NCI-H510A treated with DMSO at 0.1 percent for 48 hours (cell line): ENCODE data around the gene CCDC70.

Experiments
- DNase-seq: peaks from one replicate; lab custom pipeline; 2025; lab: John Stamatoyannopoulos, UW

CCDC70 gene

GRCh38 chr13:51862957-51863356 is 1.2 kb downstream of the CCDC70 start:
- DNase-seq, result no peak

GRCh38 chr13:51865838-51866237 is 4.1 kb downstream of the CCDC70 start:
- no peak for DNase-seq

GRCh38 chr13:51867062-51867461 is 5.3 kb downstream of the CCDC70 start:
- DNase-seq, result no peak

GRCh38 chr13:51869916-51870315 is 8.1 kb downstream of the CCDC70 start:
- DNase-seq, result no peak

- DNase-seq, result no peak
Observed at GRCh38 chr13:51870616-51871015, 8.8 kb downstream of the CCDC70 start.

GRCh38 chr13:51873117-51873798 is 11.5 kb downstream of the CCDC70 start:
- no peak for DNase-seq

GRCh38 chr13:51873837-51874236 is 12.1 kb downstream of the CCDC70 start:
- DNase-seq, result no peak

GRCh38 chr13:51874651-51875050 is 12.9 kb downstream of the CCDC70 start:
- peak; percentile 27 for DNase-seq

- DNase-seq, result no peak
Observed at GRCh38 chr13:51879133-51879532, 17.4 kb downstream of the CCDC70 start.

GRCh38 chr13:51881296-51881695 is 19.5 kb downstream of the CCDC70 start:
- DNase-seq, result no peak

- DNase-seq, result no peak
Observed at GRCh38 chr13:51882570-51883225, 20.9 kb downstream of the CCDC70 start.

- DNase-seq, result no peak
Observed at GRCh38 chr13:51883226-51883600, 21.4 kb downstream of the CCDC70 start.

- DNase-seq, result no peak
Observed at GRCh38 chr13:51885651-51886050, 23.9 kb downstream of the CCDC70 start.

GRCh38 chr13:51887468-51887867 is 25.7 kb downstream of the CCDC70 start:
- DNase-seq, result no peak

GRCh38 chr13:51892657-51893056 is 30.9 kb downstream of the CCDC70 start:
- DNase-seq, result no peak

- peak; percentile 25 for DNase-seq
Observed at GRCh38 chr13:51894239-51894638, 32.5 kb downstream of the CCDC70 start.

- DNase-seq, result peak; percentile 12
Observed at GRCh38 chr13:51895906-51896888, 34.4 kb downstream of the CCDC70 start.

- DNase-seq, result no peak
Observed at GRCh38 chr13:51900471-51900870, 38.7 kb downstream of the CCDC70 start.

- no peak for DNase-seq
Observed at GRCh38 chr13:51902776-51903175, 41.0 kb downstream of the CCDC70 start.

- no peak for DNase-seq
Observed at GRCh38 chr13:51905787-51906186, 44.0 kb downstream of the CCDC70 start.

- no peak for DNase-seq
Observed at GRCh38 chr13:51906581-51906980, 44.8 kb downstream of the CCDC70 start.

- no peak for DNase-seq
Observed at GRCh38 chr13:51907040-51907732, 45.4 kb downstream of the CCDC70 start.
